ENCODE results near the gene MKI67. TPM values are rescaled to one million over a fixed set of nuclear protein-coding genes. Genes with fewer than 3 reads are reported as not detected.

MKI67 gene
- polyA plus RNA-seq, 1 donor from 2014 or later: 0.16 TPM

DNA sequence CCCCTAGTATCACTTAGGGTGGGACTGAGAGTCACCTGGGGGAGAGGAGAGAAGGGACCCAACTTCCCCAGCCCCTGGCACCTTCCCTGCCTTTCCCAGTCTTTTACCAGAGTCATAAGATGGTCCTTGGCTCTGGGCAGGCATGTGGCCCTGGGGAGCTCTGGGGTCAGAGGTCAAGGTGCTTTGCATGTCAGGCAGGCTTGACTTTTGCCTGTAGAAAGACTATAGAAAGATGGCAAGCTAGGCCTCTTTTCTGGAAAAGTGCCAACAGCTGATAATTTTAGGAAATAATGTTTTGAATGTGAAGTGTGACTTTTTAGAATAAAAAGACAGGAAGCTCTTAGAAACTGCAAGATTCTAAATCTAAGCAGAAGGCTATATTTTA lies 67.5 kb downstream of the MKI67 start:
- no peaks in the 10 kb centered on the region for H3K27me3 ChIP-seq (ENCODE audit: insufficient read depth, low read depth, low read length)
- TF ChIP-seq MXI1 (conservative IDR thresholded peaks at IDR 0.05; ENCODE audit: poor library complexity, severe bottlenecking): no peak
- H3K9ac ChIP-seq (ENCODE audit: low read length): no peak overlapping the region
- H3K4me2 ChIP-seq (ENCODE audit: low read length): no peak overlapping the region
- no peak overlapping the region for H2AFZ ChIP-seq (ENCODE audit: low read depth, low read length)
- no peaks in the 10 kb centered on the region for H3K79me2 ChIP-seq (replicated peaks; ENCODE audit: insufficient read depth, low read length)
- no peak overlapping the region for H3K4me3 ChIP-seq (ENCODE audit: low read length)
- H3K9me2 ChIP-seq (ENCODE audit: insufficient read depth, low read length): no peaks in the 10 kb centered on the region
- H4K20me1 ChIP-seq (ENCODE audit: insufficient read depth): no peaks in the 10 kb centered on the region
- no peaks in the 10 kb centered on the region for H3F3A ChIP-seq (ENCODE audit: insufficient read depth, low read length, poor library complexity, severe bottlenecking)
- H3K9me3 ChIP-seq (ENCODE audit: low read length): no peaks in the 10 kb centered on the region
- H3K27ac ChIP-seq (ENCODE audit: low read length): no peak overlapping the region
- no peaks in the 10 kb centered on the region for H3K36me3 ChIP-seq (ENCODE audit: insufficient read depth, low read length)

GRCh38 chr10:128058106-128058749 lies 68.0 kb downstream of the MKI67 start:
- Histone ChIP-seq H3K79me2 (replicated peaks; ENCODE audit: insufficient read depth, low read length) (no peaks in the 10 kb centered on the region), H3K4me3 (ENCODE audit: low read length) (no peak overlapping the region), H2AFZ (ENCODE audit: low read depth, low read length) (no peak overlapping the region), H3K27ac (ENCODE audit: low read length) (no peak overlapping the region), H3K27me3 (ENCODE audit: insufficient read depth, low read depth, low read length) (no peaks in the 10 kb centered on the region), H3K9me2 (ENCODE audit: insufficient read depth, low read length) (no peaks in the 10 kb centered on the region), H3K36me3 (ENCODE audit: insufficient read depth, low read length) (no peaks in the 10 kb centered on the region), H3K9me3 (ENCODE audit: low read length) (no peaks in the 10 kb centered on the region), H4K20me1 (ENCODE audit: insufficient read depth) (no peaks in the 10 kb centered on the region), H3K9ac (ENCODE audit: low read length) (no peak overlapping the region), H3K4me2 (ENCODE audit: low read length) (no peak overlapping the region), H3F3A (ENCODE audit: insufficient read depth, low read length, poor library complexity, severe bottlenecking) (no peaks in the 10 kb centered on the region)
- TF ChIP-seq POLR2AphosphoS5 (IDR thresholded peaks at IDR 0.05) (no peak), EP300 (conservative IDR thresholded peaks at IDR 0.05; ENCODE audit: poor library complexity, severe bottlenecking) (no peak), MXI1 (conservative IDR thresholded peaks at IDR 0.05; ENCODE audit: poor library complexity, severe bottlenecking) (no peak), TAF1 (IDR thresholded peaks at IDR 0.05; ENCODE audit: low read depth) (no peak)

DNA sequence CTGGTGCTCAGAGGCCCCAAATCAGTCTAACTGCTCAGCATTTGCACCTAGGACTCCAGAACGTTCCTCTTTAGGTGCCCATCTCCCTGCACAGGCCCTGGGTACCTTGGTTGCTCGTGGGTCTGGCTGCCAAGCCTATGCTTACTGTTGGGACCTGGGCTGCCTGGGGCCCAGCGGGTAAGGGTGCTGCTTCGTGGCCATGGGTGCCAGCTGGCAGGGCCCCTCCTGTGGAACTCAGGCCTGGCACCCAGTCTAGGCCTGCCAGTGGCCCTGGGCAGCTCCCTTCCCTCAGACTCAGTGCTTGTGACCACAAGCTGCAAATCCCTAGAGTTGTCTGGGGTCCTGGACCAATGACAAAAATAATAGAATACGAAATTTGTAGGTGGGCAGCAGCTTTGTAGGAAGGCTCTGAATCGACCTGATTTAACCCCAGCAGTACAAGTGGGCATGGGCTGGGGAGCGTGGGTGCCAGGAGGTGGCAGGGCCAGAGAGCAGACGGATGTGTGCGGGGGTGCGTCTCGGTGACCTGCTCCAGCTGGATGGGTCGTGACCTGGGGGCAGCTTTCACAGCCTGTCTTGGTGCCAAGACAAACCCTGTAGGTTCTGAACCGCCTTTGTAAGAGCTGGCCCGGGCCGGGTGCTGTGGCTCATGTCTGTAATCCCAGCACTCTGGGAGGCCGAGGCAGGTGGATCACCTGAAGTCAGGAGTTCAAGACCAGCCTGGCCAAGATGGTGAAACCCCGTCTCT lies 69.7 kb downstream of the MKI67 start:
- H3K27me3 ChIP-seq (ENCODE audit: insufficient read depth, low read depth, low read length): no peaks in the 10 kb centered on the region
- H3K4me2 ChIP-seq (ENCODE audit: low read length): no peak overlapping the region
- H3K79me2 ChIP-seq (replicated peaks; ENCODE audit: insufficient read depth, low read length): no peaks in the 10 kb centered on the region
- H3K9ac ChIP-seq (ENCODE audit: low read length): no peak overlapping the region
- no peak overlapping the region for H3K27ac ChIP-seq (ENCODE audit: low read length)
- H3K9me3 ChIP-seq (ENCODE audit: low read length): no peaks in the 10 kb centered on the region
- no peaks in the 10 kb centered on the region for H3F3A ChIP-seq (ENCODE audit: insufficient read depth, low read length, poor library complexity, severe bottlenecking)
- H2AFZ ChIP-seq (ENCODE audit: low read depth, low read length): no peak overlapping the region
- no peaks in the 10 kb centered on the region for H3K9me2 ChIP-seq (ENCODE audit: insufficient read depth, low read length)
- no peaks in the 10 kb centered on the region for H3K36me3 ChIP-seq (ENCODE audit: insufficient read depth, low read length)
- no peak for TF ChIP-seq POLR2AphosphoS5 (IDR thresholded peaks at IDR 0.05)
- no peak for TF ChIP-seq MXI1 (conservative IDR thresholded peaks at IDR 0.05; ENCODE audit: poor library complexity, severe bottlenecking)
- TF ChIP-seq, protein P1, sequence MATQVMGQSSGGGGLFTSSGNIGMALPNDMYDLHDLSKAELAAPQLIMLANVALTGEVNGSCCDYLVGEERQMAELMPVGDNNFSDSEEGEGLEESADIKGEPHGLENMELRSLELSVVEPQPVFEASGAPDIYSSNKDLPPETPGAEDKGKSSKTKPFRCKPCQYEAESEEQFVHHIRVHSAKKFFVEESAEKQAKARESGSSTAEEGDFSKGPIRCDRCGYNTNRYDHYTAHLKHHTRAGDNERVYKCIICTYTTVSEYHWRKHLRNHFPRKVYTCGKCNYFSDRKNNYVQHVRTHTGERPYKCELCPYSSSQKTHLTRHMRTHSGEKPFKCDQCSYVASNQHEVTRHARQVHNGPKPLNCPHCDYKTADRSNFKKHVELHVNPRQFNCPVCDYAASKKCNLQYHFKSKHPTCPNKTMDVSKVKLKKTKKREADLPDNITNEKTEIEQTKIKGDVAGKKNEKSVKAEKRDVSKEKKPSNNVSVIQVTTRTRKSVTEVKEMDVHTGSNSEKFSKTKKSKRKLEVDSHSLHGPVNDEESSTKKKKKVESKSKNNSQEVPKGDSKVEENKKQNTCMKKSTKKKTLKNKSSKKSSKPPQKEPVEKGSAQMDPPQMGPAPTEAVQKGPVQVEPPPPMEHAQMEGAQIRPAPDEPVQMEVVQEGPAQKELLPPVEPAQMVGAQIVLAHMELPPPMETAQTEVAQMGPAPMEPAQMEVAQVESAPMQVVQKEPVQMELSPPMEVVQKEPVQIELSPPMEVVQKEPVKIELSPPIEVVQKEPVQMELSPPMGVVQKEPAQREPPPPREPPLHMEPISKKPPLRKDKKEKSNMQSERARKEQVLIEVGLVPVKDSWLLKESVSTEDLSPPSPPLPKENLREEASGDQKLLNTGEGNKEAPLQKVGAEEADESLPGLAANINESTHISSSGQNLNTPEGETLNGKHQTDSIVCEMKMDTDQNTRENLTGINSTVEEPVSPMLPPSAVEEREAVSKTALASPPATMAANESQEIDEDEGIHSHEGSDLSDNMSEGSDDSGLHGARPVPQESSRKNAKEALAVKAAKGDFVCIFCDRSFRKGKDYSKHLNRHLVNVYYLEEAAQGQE (IDR thresholded peaks at IDR 0.05; ENCODE audit: borderline replicate concordance): no peak
- no peak for TF ChIP-seq CTCF (IDR thresholded peaks at IDR 0.05; ENCODE audit: poor library complexity, severe bottlenecking)
- no peak for TF ChIP-seq EZH2 (IDR thresholded peaks at IDR 0.05; ENCODE audit: borderline replicate concordance, insufficient read depth, low read length, poor library complexity, severe bottlenecking)
- H4K20me1 ChIP-seq (ENCODE audit: insufficient read depth): no peaks in the 10 kb centered on the region
- no peak overlapping the region for H3K4me3 ChIP-seq (ENCODE audit: low read length)
